DND-41 (cell line): Measurements from ENCODE around the gene SRC.

Experiments used
- ATAC-seq: fragments of 200-7000 bp; cut with Tn5 transposase; 3 replicates; pipeline ENCODE4 v1.9.1; 2021; ENCODE audit warnings: low read depth; ENCODE audit not compliant: insufficient read depth
- DNase-seq: peaks from one replicate; pipeline ENCODE4 v3.0.0-alpha.2; 2020
- H2AFZ ChIP-seq: 2 replicates; pipeline ENCODE4 v1.6.0; 2012; ENCODE audit warnings: low read depth, low read length
- H3K27ac ChIP-seq: 2 replicates; pipeline ENCODE4 v1.5.1; 2012; ENCODE audit warnings: low read length, inconsistent platforms
- H3K27me3 ChIP-seq: fragments of 200-600 bp; sonication (generic); 2 replicates; pipeline ENCODE4 v1.6.0; 2012; ENCODE audit warnings: low read length, mild to moderate bottlenecking, inconsistent platforms; ENCODE audit not compliant: insufficient read depth, poor library complexity
- H3K36me3 ChIP-seq: 2 replicates; pipeline ENCODE4 v1.5.1; 2012; ENCODE audit warnings: low read length, inconsistent platforms; ENCODE audit not compliant: insufficient read depth
- H3K4me1 ChIP-seq: 2 replicates; pipeline ENCODE4 v1.5.1; 2012; ENCODE audit warnings: mild to moderate bottlenecking, low read length; ENCODE audit not compliant: insufficient read depth
- H3K4me2 ChIP-seq: 2 replicates; pipeline ENCODE4 v1.6.0; 2012; ENCODE audit warnings: mild to moderate bottlenecking, moderate library complexity, low read length, inconsistent platforms; ENCODE audit not compliant: insufficient read depth
- H3K4me3 ChIP-seq, 2 experiments: fragments of 200-600 bp in 1 of 2; shearing (Covaris generic) in 1 of 2; 2 replicates each; pipeline ENCODE4 v1.5.1; 2012 to 2016; ENCODE audit warnings: inconsistent platforms in 2 of 2, low read length in 2 of 2, mild to moderate bottlenecking in 2 of 2, low read depth in 1 of 2, moderate library complexity in 1 of 2
- H3K79me2 ChIP-seq: 2 replicates; pipeline ENCODE4 v1.6.0; 2012; ENCODE audit warnings: low read length, inconsistent platforms; ENCODE audit not compliant: insufficient read depth
- H3K9ac ChIP-seq: 2 replicates; pipeline ENCODE4 v1.6.0; 2012; ENCODE audit warnings: low read depth, mild to moderate bottlenecking, inconsistent platforms, low read length, moderate library complexity
- H3K9me3 ChIP-seq: 2 replicates; pipeline ENCODE4 v1.5.1; 2012; ENCODE audit warnings: low read length, moderate library complexity, mild to moderate bottlenecking, inconsistent platforms; ENCODE audit not compliant: insufficient read depth, severe bottlenecking
- H4K20me1 ChIP-seq: 2 replicates; pipeline ENCODE4 v1.6.0; 2012; ENCODE audit warnings: low read length; ENCODE audit not compliant: insufficient read depth
- CTCF ChIP-seq: IDR thresholded peaks from 2 replicates; pipeline ENCODE4 v1.5.1; 2012; ENCODE audit warnings: borderline replicate concordance, low read length, moderate library complexity, mild to moderate bottlenecking; ENCODE audit not compliant: poor library complexity, severe bottlenecking; ENCODE audit errors: extremely low read depth
- EZH2 ChIP-seq: IDR thresholded peaks from 3 replicates; pipeline ENCODE4 v1.6.1; 2012; ENCODE audit warnings: borderline replicate concordance, low read depth, mild to moderate bottlenecking, moderate library complexity, low read length, inconsistent platforms; ENCODE audit not compliant: severe bottlenecking

Gene SRC

GRCh38 chr20:37301558-37301957, 44.4 kb upstream of the SRC start:
- H4K20me1 ChIP-seq = peaks cover 28% of the 10 kb centered on the region; the same call in 1 of the 2 replicates
- no peak for ATAC-seq
- H3K4me1 ChIP-seq = no peaks in the 10 kb centered on the region
- H3K9me3 ChIP-seq = no peaks in the 10 kb centered on the region
- H3K4me2 ChIP-seq = no peak overlapping the region
- H3K36me3 ChIP-seq = peaks cover 75% of the 10 kb centered on the region
- H2AFZ ChIP-seq = no peak overlapping the region
- no peak for TF ChIP-seq EZH2
- no peak for TF ChIP-seq CTCF
- H3K27ac ChIP-seq = no peak overlapping the region
- DNase-seq = no peak
- no peak overlapping the region for H3K9ac ChIP-seq
- no peak overlapping the region for H3K4me3 ChIP-seq
- no peaks in the 10 kb centered on the region for H3K27me3 ChIP-seq
- H3K79me2 ChIP-seq = peaks cover 68% of the 10 kb centered on the region

DNA sequence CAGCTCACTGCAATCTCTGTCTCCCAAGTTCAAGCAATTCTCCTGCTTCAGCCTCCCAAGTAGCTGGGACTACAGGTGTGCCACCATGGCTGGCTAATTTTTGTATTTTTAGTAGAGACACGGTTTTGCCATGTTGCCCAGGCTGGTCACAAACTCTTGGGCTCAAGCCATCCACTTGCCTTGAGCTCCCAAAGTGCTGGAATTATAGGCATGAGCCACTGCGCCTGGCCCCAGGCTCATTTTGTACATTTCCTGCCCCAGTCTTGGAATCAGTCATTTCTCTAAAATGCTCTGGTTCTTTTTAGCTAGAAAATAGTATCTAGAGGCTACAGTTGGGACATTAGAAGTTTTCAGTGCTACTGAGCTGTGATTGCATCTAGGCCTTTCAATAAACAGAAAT, 43.0 kb upstream of the SRC start:
- Histone ChIP-seq H3K4me3 (no peak overlapping the region), H3K36me3 (peaks cover 78% of the 10 kb centered on the region), H2AFZ (no peak overlapping the region), H4K20me1 (peaks cover 23% of the 10 kb centered on the region), H3K9me3 (no peaks in the 10 kb centered on the region), H3K27ac (no peak overlapping the region), H3K9ac (no peak overlapping the region), H3K4me1 (no peaks in the 10 kb centered on the region), H3K27me3 (no peaks in the 10 kb centered on the region), H3K79me2 (peaks cover 64% of the 10 kb centered on the region), H3K4me2 (no peak overlapping the region)
- TF ChIP-seq CTCF (no peak), EZH2 (no peak)
- no peak for ATAC-seq
- DNase-seq = no peak

DNA sequence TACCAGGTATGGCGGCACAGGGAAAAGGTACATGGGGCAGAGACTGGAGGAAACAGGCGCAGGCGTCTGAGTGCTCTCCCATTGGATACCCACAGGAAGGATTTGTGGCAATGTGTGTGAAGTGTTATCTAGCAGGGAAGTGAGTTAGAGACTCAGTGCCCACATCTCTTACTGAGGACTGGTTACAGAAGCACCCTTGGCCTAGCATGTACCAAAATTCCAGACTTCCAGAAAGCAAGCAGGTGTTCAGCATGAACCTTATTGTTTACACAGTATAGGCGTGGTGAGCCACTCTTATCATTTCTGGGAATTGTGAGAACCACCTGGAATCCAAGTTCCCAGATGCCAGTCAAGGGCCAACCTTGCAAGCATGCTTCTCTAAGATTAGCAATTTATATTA, 42.3 kb upstream of the SRC start:
- no peak overlapping the region for H3K9ac ChIP-seq
- TF ChIP-seq EZH2 = no peak
- TF ChIP-seq CTCF = no peak
- H3K4me3 ChIP-seq = no peak overlapping the region
- H3K9me3 ChIP-seq = no peaks in the 10 kb centered on the region
- H3K4me1 ChIP-seq = no peaks in the 10 kb centered on the region
- H3K4me2 ChIP-seq = no peak overlapping the region
- no peak overlapping the region for H2AFZ ChIP-seq
- no peak for DNase-seq
- ATAC-seq = no peak
- H3K27ac ChIP-seq = no peak overlapping the region
- peaks cover 61% of the 10 kb centered on the region for H3K79me2 ChIP-seq
- H3K27me3 ChIP-seq = no peaks in the 10 kb centered on the region
- peaks cover 28% of the 10 kb centered on the region for H4K20me1 ChIP-seq
- H3K36me3 ChIP-seq = peaks cover 79% of the 10 kb centered on the region

DNA sequence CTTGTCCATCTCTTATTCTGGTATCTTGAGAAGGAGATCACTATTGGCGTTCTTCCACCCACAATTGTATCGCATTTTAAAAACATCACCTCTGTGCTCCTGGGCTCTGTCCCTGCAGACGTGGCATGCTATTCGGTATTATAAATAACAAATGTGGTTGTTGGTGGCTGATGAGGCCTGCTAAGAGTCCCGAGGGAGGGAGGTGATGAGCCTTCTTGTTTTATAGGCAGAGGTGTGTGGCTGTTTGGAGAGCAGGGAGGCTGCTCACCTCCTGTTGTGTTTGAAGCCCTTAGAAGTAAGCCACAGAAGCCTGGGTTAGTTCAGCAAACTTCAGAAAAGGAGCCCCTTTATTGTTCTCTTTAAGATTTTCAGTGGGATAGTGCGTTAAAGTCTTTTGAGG, 40.9 kb upstream of the SRC start:
- no peak overlapping the region for H3K4me2 ChIP-seq
- ATAC-seq = no peak
- no peak overlapping the region for H2AFZ ChIP-seq
- peaks cover 60% of the 10 kb centered on the region for H3K79me2 ChIP-seq
- no peak overlapping the region for H3K27ac ChIP-seq
- no peaks in the 10 kb centered on the region for H3K4me1 ChIP-seq
- no peak for DNase-seq
- peaks cover 35% of the 10 kb centered on the region for H4K20me1 ChIP-seq
- no peak overlapping the region for H3K4me3 ChIP-seq
- no peak overlapping the region for H3K9ac ChIP-seq
- H3K27me3 ChIP-seq = no peaks in the 10 kb centered on the region
- TF ChIP-seq CTCF (no peak), EZH2 (no peak)
- H3K36me3 ChIP-seq = peaks cover 81% of the 10 kb centered on the region
- no peaks in the 10 kb centered on the region for H3K9me3 ChIP-seq
